Measurements from ENCODE around the gene SYCP3. TPM values are rescaled to one million over a fixed set of nuclear protein-coding genes. Genes with fewer than 3 reads are reported as not detected.

SYCP3 gene
- total RNA-seq, 1 donor from 2014 or later = not detected

GRCh38 chr12:101768781-101769180 lies 29.5 kb upstream of the SYCP3 start:
- Histone ChIP-seq H3K36me3 (peaks cover 11 to 31% of the 10 kb centered on the region in 2 donors), H3K4me3 (no peak overlapping the region), H3K9me3 (no peaks in the 10 kb centered on the region), H3K4me1 (no peaks in the 10 kb centered on the region), H3K27me3 (no peaks in the 10 kb centered on the region), H3K27ac (no peak overlapping the region)
- intact Hi-C loops (cut with DNase I) = no loop called here
- no peak for TF ChIP-seq CTCF (IDR thresholded peaks at IDR 0.05)
- DNase-seq (ENCODE audit: low spot score in 2 of 2) = no peak

GRCh38 chr12:101767537-101767936 lies 28.3 kb upstream of the SYCP3 start:
- intact Hi-C loops (cut with DNase I) = no loop called here
- no peak for TF ChIP-seq CTCF (IDR thresholded peaks at IDR 0.05)

GRCh38 chr12:101764051-101764792 lies 25.0 kb upstream of the SYCP3 start:
- H3K9me3 ChIP-seq = no peaks in the 10 kb centered on the region
- H3K27me3 ChIP-seq = no peaks in the 10 kb centered on the region
- DNase-seq (ENCODE audit: low spot score in 2 of 2) = no peak
- intact Hi-C loops (cut with DNase I) = loop anchor here (5.0 kb wide), 1 partner anchor 357 kb away; the partner anchor contains the start of gene ARL1
- no peak for TF ChIP-seq CTCF (IDR thresholded peaks at IDR 0.05)
- no peaks in the 10 kb centered on the region for H3K4me1 ChIP-seq
- H3K4me3 ChIP-seq = no peak overlapping the region
- H3K36me3 ChIP-seq = peaks cover 6 to 24% of the 10 kb centered on the region in 2 donors
- H3K27ac ChIP-seq = no peak overlapping the region

More at GRCh38 chr12:101767537-101767936, 28.3 kb upstream of the SYCP3 start:
- no peaks in the 10 kb centered on the region for H3K4me1 ChIP-seq
- H3K27me3 ChIP-seq = no peaks in the 10 kb centered on the region
- no peak overlapping the region for H3K27ac ChIP-seq
- no peaks in the 10 kb centered on the region for H3K9me3 ChIP-seq
- DNase-seq (ENCODE audit: low spot score in 2 of 2) = no peak
- no peak overlapping the region for H3K4me3 ChIP-seq
- H3K36me3 ChIP-seq = peaks cover 11 to 31% of the 10 kb centered on the region in 2 donors

- intact Hi-C loops (cut with DNase I) = loop anchor here (5.0 kb wide), 1 partner anchor 356 kb away; the partner anchor contains the start of gene ARL1
- Histone ChIP-seq H3K27ac (no peak overlapping the region), H3K4me3 (no peak overlapping the region), H3K27me3 (no peaks in the 10 kb centered on the region), H3K4me1 (no peaks in the 10 kb centered on the region), H3K36me3 (peaks cover 8 to 24% of the 10 kb centered on the region in 2 donors), H3K9me3 (no peaks in the 10 kb centered on the region)
- no peak for TF ChIP-seq CTCF (IDR thresholded peaks at IDR 0.05)
- DNase-seq (ENCODE audit: low spot score in 2 of 2) = no peak
Observed at GRCh38 chr12:101763246-101763931, 24.1 kb upstream of the SYCP3 start.

- H3K27ac ChIP-seq = no peak overlapping the region
- H3K4me1 ChIP-seq = no peaks in the 10 kb centered on the region
- no peak for DNase-seq (ENCODE audit: low spot score in 2 of 2)
- H3K4me3 ChIP-seq = no peak overlapping the region
- intact Hi-C loops (cut with DNase I) = loop anchor here (5.0 kb wide), 1 partner anchor 354 kb away; the partner anchor contains the start of gene ARL1
- no peaks in the 10 kb centered on the region for H3K27me3 ChIP-seq
- H3K36me3 ChIP-seq = peaks cover 9 to 20% of the 10 kb centered on the region in 2 donors
- no peak for TF ChIP-seq CTCF (IDR thresholded peaks at IDR 0.05)
- no peaks in the 10 kb centered on the region for H3K9me3 ChIP-seq
Observed at GRCh38 chr12:101761781-101762180, 22.5 kb upstream of the SYCP3 start.

Data from ascending aorta (tissue), 2 donors.